Measurements from ENCODE around the gene UQCRHL.
"Not testable (repeated sequence)": the region's sequence is repeated elsewhere in the genome, so short reads cannot be mapped to it uniquely, and the experiment has no call there.

UQCRHL gene

DNA sequence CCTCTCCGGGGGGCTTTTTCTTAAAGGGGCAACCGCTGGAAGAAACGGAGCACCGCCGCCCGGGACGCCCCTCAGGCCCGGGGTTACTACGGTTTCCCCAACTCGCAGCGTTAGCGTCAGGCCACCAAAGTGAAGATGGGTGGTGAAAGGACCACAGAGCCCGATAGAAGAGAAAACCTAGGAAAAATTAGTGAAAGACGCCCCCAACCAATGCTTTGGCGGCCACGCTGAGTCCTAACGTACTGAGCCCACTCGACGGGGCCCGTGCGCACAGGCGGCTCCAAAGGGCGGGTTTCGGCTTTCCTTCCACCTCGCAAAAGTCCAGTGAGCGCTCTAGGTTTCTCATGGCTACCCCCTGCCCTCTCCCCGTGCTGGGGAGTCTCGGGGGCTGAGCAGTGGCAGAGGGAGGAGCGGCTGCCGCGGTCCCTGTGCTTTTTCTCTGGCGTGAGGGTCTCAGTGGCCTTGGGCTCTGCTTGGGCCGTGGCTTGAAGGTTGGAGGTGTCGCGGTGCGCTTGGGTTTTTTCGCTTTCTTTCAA lies 27.8 kb upstream of the UQCRHL start:
- no peak for DNase-seq

DNA sequence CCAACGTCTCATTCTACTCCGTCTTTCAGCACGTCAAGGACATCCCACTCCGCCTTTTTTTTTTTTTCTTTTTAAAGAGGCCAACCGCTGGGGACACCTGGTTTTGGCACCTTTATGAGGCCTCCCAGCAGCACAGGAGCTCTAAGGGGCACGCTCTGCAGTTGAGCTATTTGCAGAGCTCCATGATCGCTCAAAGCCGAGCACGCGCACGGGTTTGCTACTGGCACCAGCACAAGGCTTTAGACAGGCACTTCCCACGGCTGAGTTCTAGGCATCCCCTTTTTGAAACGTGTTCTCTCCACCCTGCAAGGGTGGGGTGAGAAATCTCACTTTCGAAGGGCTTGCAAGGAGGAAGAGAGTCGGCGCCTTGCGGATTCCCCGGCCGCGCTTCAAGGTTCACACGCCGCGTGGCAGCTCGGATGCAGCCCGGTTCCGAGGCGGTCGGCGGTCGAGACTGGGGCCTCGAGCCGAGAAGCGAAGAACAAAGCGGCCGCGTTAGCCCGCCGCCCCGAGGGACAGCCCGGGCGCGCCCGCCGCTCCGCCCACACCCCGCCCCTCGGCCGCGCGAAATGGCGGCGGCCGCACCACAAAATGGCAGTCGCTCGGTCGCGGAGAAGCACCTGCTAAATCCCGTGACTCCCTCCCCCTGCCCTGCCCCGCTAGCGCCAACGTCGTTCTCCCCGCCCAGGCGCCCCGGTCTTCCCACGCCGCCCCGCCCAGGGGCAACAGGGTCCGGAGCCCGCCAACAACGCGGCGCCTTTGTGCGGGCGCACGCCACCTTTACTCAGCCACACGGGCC lies 27.2 kb upstream of the UQCRHL start:
- peak; percentile 35 for DNase-seq

DNA sequence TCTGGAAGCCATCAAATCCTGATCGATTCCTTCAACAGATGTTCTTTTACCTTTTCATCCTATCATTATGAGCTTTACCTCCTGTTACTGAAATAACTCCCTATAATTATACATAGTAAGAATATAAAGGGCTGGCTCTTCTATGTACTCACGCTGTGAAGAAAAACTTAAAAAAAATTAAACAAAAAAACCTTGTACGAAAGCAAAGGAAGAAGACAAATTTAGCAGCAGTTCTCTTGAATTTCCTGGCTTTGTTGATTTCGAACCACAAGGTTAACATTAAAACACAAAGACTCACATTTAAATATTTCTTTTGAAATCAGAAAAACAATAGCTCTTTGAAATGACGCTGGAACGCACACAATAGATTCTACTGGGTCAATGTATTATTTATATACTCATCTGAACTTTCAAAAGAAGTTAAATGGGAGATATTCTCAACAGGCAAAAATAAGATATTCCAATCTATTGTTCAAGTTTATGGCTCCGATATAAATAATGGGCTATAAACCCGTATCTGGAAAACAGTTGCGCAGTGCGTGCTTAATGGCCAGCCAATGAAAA lies 26.5 kb upstream of the UQCRHL start:
- peak; percentile 94 for DNase-seq

DNA sequence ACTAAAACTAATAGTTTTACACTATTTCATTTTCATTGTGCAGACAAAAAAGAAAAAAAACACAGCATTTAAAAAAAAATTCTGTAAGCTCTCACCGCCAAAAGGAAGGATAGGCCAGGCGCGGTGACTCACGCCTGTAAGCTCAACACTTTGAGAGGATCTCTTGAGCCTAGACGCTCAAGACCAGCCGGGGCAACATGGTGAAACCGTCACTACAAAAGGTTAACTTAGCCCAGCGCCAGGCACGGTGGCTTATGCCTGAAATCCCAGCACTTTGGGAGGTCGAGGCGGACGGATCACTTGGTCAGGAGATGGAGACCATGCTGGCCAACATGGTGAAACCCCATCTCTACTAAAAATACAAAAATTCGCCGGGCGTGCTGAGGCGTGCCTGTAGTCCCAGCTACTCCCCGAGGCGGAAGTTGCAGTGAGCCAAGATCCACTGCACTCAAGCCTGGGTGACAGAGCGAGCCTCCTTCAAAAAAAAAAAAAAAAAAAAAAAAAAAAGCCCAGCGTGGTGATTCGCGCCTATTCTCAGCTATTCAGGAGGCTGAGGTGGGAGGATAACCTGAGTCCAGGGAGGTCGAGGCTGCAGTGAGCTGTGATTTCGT lies 25.7 kb upstream of the UQCRHL start:
- DNase-seq, result no peak

DNA sequence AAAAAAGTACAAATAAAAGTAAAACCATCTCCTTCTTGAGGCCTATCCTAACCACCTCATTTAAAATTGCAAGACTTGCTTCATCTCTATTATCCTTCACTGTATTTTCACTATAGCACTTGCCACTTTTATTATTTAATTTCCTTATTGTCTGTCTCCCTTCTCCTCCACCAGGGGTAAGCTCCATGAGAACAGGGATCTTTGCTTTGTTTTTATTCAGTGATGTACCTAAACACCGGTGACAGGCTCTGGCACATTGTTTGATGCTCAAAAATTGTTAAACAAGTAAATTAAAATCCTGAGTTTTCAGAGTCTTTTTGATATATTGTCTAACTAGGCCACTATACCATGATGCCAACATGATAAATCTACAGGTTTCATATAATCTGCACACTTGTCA lies 22.8 kb upstream of the UQCRHL start:
- DNase-seq, result no peak

DNA sequence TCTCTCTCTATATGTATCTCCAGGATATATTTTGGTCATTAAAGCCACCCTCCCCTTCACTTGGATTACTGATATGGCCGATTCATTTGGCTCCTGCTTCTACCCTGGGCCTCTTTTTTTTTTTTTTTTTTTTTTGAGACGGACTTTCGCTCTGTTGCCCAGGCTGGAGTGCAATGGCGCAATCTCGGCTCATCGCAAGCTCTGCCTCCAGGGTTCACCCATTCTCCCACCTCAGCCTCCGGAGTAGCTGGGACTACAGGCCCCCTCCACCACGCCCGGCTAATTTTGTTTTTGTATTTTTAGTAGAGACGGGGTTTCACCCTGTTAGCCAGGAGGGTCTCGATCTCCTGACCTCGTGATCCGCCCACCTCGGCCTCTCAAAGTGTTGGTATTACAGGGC lies 21.5 kb upstream of the UQCRHL start:
- not testable (repeated sequence) for DNase-seq

DNA sequence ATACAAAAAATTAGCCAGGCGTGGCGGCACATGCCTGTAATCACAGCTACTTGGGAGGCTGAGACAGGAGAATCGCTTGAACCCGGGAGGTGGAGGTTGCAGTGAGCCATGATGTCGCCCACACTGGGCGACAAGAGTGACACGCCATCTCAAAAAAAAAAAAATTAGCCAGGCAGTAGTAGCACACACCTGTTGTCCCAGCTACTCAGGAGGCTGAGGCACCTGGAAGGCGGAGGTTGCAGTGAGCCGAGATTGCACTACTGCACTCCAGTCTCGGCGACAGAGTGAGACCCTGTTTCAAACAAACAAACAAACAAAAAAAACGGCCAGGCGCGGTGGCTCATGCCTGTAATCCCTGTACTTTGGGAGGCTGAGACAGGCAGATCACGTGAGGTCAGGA lies 20.1 kb upstream of the UQCRHL start:
- not testable (repeated sequence) for DNase-seq

DNA sequence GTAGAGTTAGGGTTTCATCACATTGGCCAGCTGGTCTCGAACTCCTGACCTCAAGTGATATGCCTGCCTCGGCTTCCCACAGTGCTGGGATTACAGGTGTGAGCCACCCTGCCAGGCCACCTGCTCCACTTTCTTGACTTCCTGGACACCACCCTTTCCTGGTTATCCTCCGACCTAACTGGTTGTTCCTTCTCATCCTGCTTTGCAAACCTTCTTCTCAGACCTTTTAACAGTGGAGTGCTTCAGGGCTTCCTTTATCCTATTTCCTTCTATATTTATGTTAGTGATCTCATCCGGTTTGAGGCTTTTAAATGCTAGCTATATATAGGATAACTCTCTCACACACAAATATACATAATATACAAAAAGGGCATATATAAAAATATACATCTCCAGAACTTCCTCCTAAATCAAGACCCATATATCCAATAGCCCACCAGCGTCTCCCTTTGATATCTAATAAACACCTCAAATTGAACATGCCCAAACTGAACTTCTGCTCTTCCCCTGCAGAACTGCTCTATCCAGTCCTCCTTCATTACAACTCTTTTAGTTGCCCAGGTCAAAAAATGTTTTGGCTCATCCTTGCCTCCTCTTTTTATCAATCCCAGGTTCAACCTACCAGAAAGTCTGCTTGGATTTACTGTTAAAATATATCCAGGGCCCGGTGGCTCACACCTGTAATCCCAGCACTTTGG lies 19.5 kb upstream of the UQCRHL start:
- DNase-seq, result no peak

DNA sequence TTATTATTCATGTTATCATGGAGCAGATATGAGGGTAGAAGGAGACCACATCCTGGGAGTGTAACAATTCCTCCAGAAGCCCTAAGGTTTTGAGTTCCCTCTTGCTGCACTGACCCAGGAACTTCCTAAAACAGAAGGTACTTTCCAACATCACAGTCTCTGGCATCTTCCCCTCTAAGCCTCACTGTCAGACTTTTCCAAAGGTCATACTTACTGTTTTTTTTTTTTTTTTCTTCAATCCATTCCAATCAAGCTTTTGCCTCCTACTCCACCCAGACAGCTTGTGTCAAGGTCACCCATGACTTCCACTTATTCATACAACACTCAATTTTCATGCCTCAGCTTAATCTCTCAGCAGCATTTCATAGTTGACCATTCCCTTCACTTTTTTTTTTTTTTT lies 18.4 kb upstream of the UQCRHL start:
- DNase-seq, result no peak

DNA sequence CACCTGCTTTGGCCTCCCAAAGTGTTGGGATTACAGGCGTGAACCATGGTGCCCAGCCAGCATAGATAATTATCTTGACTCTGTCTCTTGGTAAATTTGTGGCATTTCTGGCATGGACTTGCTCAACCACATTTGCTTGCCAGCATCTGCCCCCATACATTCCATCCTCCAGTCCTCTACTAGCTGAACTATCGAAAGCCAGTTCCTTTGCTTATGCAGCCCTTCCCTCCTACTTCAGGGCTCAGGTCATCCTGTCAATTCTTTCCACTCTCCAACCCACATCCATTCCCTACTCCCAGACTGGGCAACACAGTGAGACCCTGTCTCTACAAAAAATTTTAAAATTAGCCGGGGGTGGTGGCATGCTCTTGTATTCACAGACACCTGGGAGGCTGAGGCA lies 13.0 kb upstream of the UQCRHL start:
- DNase-seq, result no peak

DNA sequence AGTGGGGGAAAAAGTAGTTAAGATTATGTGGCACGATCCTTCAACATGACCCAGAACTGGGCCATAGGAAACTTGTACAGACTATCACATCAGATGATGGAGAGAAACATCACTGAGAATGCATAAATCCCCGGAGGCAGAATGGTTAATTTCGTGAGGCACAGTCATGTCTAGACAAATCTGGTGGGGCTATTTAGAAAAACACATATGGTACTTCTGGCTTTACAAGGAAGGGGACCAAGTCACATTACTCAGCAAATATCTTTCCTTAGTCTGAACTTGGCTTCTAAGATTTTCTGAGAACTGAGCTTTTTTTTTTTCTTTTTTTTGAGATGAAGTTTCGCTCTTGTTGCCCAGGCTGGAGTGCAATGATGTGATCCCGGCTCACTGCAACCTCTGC lies 9.2 kb upstream of the UQCRHL start:
- DNase-seq, result no peak

DNA sequence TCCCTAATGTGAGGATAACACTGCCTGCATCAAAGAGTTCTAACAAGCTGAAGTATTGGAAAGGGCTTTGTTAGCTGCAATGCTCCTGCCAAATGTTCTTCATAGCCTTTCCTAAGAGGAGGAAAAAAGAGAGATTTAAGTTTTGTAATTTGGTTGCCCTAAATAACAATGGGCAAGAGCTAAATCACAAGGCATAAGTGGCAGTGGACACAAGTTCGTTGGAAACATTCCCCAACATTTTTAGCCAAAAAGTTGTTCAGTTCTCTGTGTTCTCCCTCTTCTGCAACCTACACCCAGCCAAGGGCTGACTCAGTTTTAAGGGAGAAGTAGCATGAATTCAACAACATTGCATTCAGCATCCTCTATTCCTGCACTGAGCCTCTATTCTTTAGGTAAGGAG lies 2.6 kb upstream of the UQCRHL start:
- DNase-seq, result no peak

DNA sequence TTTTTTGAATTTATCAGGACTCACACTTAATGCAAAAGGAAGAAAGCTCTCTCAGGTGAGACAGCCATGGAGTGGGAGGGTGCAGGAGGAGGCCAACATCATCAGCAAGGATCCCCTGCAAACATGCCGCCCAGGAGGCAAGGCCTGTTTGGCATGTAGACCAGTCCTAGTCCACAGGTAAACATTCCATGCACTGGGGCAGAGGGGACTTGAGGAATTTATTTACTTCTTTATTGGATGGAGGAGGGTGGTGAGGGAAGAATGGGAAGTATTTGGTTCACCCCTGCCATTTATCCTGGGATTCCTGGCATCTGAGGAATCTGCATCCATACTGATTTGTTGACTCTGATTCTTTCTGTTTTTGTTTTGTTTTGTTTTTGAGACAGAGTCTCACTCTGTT lies 1.5 kb upstream of the UQCRHL start:
- DNase-seq, result no peak

DNA sequence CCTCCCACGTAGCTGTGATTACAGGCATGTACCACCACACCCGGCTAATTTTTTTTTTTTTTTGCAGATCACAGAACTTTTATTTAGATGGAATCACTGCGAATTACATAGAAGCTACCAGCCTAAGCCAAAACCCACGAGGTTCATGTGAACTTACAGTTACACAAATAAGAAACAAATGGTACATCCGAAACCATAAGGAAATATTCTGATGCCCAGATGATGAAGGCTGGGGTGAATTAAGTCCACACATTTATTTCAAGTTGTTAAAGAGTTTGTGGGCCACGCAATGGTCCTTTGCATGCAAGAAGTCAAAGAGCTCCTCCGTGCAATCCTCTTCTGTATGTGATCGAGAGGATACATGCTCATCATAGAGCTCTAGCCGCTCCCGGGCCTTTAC lies 328 bp downstream of the UQCRHL start:
- DNase-seq, result no peak

DNA sequence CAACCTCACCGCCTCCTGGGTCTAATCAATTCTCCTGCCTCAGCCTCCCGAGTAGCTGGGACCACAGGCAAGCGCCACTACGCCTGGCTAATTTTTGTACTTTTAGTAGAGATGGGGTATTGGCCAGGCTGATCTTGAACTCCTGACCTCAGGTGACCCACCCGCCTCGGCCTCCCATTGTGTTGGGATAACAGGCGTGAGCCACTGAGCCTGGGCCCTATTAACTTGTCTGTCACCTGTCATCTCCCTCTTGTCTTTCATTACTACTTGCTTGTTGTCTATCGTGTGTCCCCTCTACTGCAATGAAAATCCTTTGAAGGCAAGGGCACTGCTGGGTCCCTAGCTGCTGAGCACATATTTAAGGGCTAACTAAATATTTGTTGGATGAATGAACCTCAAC lies 3.4 kb downstream of the UQCRHL start:
- DNase-seq, result no peak

DNA sequence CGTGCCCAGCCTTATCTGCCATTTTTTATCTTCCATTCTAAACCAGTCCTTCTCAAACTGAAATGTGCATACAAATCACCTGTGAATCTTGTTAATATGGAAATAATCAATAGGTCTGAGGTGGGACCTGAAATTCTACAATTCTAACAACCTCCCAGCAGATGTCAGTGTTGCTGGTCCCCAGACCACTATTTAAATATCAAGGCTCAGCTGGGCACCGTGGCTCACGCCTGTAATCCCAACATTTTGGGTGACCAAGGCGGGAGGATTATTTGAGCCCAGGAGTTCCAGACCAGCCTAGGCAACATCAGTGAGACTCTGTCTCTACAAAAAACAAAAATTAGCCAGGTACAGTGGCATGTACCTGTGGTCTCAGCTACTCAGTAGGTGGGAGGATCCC lies 4.1 kb downstream of the UQCRHL start:
- no peak for DNase-seq

DNA sequence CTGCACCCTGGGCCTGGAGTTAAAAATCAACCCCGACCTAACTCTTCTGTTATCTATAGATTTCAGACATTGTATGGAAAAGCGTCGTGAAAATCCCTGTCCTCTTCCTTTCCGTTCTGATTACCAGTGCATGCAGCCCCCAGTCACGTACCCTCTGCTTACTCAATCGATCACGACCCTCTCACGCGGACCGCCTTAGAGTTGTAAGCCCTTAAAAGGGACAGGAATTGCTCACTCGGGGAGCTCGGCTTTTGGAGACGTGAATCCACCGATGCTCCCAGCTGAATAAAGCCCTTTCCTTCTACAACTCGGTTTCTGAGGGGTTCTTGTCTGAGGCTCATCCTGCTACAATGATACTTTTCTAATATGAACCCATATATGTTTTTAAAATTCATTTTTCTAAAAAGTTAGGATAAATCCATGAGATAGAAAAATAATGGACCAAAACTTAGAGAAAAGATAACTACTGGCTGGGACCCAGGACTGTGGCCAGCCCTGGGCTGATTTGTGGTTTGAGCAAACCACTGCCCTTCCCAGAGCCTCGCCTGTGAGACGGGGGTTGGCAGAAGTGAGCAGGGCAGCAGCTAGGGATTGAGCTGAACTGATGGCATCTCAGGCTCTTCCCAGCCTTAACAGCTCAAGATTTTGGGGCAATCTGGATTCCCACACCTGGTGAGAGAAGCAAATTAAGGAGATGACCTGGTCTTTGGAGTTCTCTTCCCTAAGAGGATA lies 5.0 kb downstream of the UQCRHL start:
- no peak for DNase-seq

DNA sequence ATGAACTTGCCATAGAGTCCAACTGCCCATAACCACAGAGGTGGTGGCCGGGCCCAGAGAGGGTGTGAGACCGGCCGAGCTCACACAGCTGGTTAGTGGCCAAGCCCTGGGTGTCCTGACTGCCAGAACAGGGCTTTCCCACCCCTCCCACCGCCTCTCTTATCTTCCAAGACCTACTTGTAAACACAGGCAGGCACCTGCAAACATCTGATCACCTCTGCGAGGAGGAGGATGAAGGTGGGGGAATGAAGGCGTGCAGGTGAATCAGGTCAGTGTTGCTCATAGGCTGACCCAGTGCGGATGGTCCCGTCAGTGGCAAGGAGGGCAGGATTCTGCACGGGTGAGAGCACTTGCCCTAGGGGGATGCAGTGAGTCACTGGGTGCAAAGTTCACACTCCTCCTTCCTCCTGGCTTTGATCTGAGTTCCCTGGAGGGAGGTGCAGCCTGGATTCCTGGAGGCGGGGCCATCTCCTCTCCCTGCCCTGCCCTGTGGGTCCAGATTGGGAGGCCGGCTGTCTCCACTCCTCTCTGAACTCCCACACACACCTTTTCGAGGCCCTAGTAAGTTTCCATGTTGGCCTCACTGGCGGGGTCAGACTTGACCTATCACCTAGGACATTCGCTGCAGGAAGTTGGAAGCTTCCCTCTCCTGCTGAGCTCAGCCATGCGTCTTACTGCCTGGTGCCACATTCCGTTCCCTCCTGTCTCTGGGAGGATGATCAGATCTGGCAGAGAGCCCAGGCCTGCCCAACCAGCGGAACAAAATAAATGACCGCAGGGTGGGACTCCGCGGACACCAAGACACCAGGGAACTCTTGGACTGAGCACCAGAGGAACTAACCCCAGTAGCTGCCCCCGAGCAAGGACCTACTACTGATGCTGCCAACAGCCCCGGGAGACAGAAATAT lies 7.3 kb downstream of the UQCRHL start:
- no peak for DNase-seq

DNA sequence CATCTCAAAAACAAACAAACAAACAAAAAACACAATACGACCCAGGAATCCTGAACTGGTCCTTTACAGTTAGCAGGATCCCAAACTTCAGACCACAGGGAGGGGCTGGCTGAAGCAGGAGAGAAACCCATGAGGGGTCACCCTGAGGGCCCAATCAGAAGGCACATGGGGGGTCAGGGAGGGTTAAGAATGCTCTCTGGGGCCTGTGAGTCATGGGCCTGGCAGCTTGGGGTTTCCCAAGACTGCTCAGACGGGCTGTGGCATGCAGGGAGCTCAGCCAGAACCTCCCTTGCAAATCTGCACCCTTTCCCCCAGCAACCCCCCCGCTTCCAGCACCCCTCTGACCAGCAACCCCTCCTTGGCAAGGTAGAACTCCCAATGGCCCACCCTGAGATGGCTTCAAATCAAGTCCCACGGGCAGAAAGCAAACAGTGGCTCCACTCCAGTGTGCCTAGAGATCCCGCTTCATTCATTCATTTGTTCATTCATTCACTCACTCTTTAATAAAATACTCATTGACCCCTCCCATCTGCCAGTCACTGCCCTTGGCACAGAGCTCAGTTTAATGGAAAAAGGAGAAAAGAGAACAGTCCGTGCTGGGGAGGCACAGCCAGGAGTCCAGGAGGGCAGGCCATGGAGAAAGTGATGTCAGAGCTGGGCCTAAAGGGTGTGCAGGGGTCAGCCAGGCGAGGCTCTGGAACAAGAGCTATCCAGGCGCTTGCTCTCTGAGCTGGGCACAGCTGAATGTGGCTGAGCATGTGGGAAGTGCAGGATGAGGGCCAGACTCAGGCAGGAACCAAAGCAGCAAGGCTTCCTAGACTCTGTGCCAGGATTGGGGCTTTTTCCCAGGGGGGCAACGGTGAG lies 8.2 kb downstream of the UQCRHL start:
- no peak for DNase-seq

DNA sequence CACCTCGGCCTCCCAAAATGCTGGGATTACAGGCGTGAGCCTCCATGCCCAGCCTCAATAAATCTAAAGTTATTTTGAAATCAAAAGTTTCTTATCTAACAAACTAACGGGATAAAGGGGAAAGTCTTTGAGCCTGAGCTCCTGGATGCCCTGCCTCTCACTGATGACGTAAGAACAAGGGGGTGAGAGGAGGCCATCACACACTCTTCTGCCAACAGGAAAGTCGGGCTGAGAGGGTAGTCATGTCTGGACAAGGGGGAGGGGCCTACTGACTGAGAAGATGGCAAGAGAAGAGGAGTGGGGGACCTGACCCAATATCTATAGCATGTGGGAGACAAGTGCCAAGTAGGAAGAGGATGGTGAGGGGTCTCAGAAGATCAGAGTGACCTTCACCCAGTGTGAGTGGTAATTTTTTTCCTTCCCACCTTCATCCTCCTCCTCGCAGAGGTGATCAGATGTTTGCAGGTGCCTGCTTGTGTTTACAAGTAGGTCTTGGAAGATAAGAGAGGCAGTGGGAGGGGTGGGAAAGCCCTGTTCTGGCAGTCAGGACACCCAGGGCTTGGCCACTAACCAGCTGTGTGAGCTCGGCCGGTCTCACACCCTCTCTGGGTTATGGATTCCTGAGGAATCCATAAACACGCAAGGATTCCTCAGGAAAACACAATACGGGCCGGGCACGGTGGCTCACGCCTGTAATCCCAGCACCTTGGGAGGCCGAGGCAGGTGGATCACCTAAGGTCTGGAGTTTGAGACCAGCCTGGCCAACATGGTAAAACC lies 9.6 kb downstream of the UQCRHL start:
- no peak for DNase-seq

Measured in NCI-H1417 treated with DMSO at 0.1 percent for 48 hours (cell line).